PC-3 (cell line): ENCODE data around the gene KCNT2. TPM values are rescaled to one million over a fixed set of nuclear protein-coding genes. Genes with fewer than 3 reads are reported as not detected.

ENCODE experiments used
- ATAC-seq: fragments of 200-7000 bp; cut with Tn5 transposase; 2 replicates; pipeline ENCODE4 v1.9.1; 2020; ENCODE audit warnings: mild to moderate bottlenecking, moderate library complexity
- BruUV-seq: library from RNA; stranded (reverse); fragments of 400-500 nt; replicated peaks from 2 replicates; lab custom pipeline; 2021; lab: Mats Ljungman, UMichigan
- CTCF ChIA-PET: fragments of 300-600 bp; sonication (Branson Sonifier 250); formaldehyde crosslinking; loops from one replicate; lab custom pipeline; 2022; ENCODE audit warnings: antibody characterized with exemption; lab: Charles Lee
- POLR2A ChIA-PET: fragments of 300-600 bp; sonication (Branson Sonifier 250); formaldehyde crosslinking; loops from one replicate; lab custom pipeline; 2022; ENCODE audit warnings: antibody characterized with exemption; ENCODE audit not compliant: unreplicated experiment; lab: Charles Lee
- DNase-seq: peaks from one replicate; pipeline ENCODE4 v3.0.0-alpha.2; 2015
- H2AFZ ChIP-seq: fragments of 300-600 bp; sonication (generic); 2 replicates; pipeline ENCODE4 v1.6.0; 2016; ENCODE audit warnings: antibody characterized with exemption, low read length
- H3F3A ChIP-seq: fragments of 300-600 bp; sonication (generic); one replicate; pipeline ENCODE4 v1.6.0; 2017; ENCODE audit warnings: antibody characterized with exemption, low read length, control low read depth, mild to moderate bottlenecking; ENCODE audit not compliant: unreplicated experiment
- H3K27ac ChIP-seq: fragments of 300-600 bp; sonication (generic); 2 replicates; pipeline ENCODE4 v1.5.1; 2016; ENCODE audit warnings: mild to moderate bottlenecking, low read length
- H3K27me3 ChIP-seq: fragments of 300-600 bp; sonication (generic); 2 replicates; pipeline ENCODE4 v1.6.1; 2016; ENCODE audit warnings: low read length, mixed read lengths
- H3K36me3 ChIP-seq: fragments of 300-600 bp; sonication (generic); 2 replicates; pipeline ENCODE4 v1.6.1; 2016; ENCODE audit warnings: low read depth, mixed run types, low read length, mixed read lengths
- H3K4me1 ChIP-seq: fragments of 300-600 bp; sonication (generic); 2 replicates; pipeline ENCODE4 v1.5.1; 2016; ENCODE audit warnings: low read length; ENCODE audit not compliant: insufficient read depth
- H3K4me2 ChIP-seq: fragments of 300-600 bp; sonication (generic); 2 replicates; pipeline ENCODE4 v1.6.0; 2016; ENCODE audit warnings: low read length
- H3K4me3 ChIP-seq: fragments of 300-600 bp; sonication (generic); 2 replicates; pipeline ENCODE4 v1.5.1; 2016; ENCODE audit warnings: mild to moderate bottlenecking, low read length, mixed read lengths
- H3K79me2 ChIP-seq: fragments of 300-600 bp; sonication (generic); 2 replicates; pipeline ENCODE4 v1.6.1; 2017; ENCODE audit warnings: low read length, mixed read lengths
- H3K9ac ChIP-seq: fragments of 300-600 bp; sonication (generic); 2 replicates; pipeline ENCODE4 v1.6.0; 2016; ENCODE audit warnings: mild to moderate bottlenecking, low read length
- H3K9me2 ChIP-seq: fragments of 300-600 bp; sonication (generic); replicated peaks from 2 replicates; pipeline ENCODE4 v1.6.1; 2016; ENCODE audit warnings: mixed run types, low read length, mixed read lengths
- H3K9me3 ChIP-seq: fragments of 300-600 bp; sonication (generic); 2 replicates; pipeline ENCODE4 v1.6.1; 2016; ENCODE audit warnings: low read length, mixed read lengths
- H4K20me1 ChIP-seq: fragments of 300-600 bp; sonication (generic); 2 replicates; pipeline ENCODE4 v1.6.1; 2016; ENCODE audit warnings: low read length, mixed read lengths
- CTCF ChIP-seq: fragments of 300-600 bp; sonication (generic); conservative IDR thresholded peaks from 2 replicates; pipeline ENCODE4 v1.5.1; 2017; ENCODE audit warnings: antibody characterized with exemption, low read depth, mild to moderate bottlenecking, low read length
- EZH2 ChIP-seq: fragments of 300-600 bp; sonication (generic); IDR thresholded peaks from one replicate; pipeline ENCODE4 v1.6.1; 2017; ENCODE audit warnings: antibody characterized with exemption, mild to moderate bottlenecking, low read length; ENCODE audit not compliant: unreplicated experiment
- EZH2phosphoT487 ChIP-seq: fragments of 300-600 bp; sonication (generic); IDR thresholded peaks from 2 replicates; pipeline ENCODE4 v1.6.1; 2018; ENCODE audit warnings: mild to moderate bottlenecking, antibody characterized with exemption, low read length, borderline replicate concordance
- intact Hi-C: fragments of 100-400 bp; cut with micrococcal nuclease; formaldehyde crosslinking; loops from 2 replicates; pipeline ENCODE4 v1.9.0; 2023
- total RNA-seq: library from RNA; depleted of rRNA; stranded (reverse); fragments of >200 nt; gene quantifications from 2 replicates; pipeline ENCODE4 v1.2.3, GENCODE V29; 2014

Gene KCNT2
- total RNA-seq, 1 experiment from 2014 or later = 0.26 TPM

GRCh38 chr1:196407358-196408051 is 200.7 kb downstream of the KCNT2 start:
- ATAC-seq (no peak), DNase-seq (no peak)
- Histone ChIP-seq H3K9me2 (no peaks in the 10 kb centered on the region), H3K9ac (no peak overlapping the region), H2AFZ (no peak overlapping the region), H3K4me1 (no peaks in the 10 kb centered on the region), H3K4me3 (no peak overlapping the region), H4K20me1 (no peaks in the 10 kb centered on the region), H3K9me3 (no peaks in the 10 kb centered on the region), H3K79me2 (no peaks in the 10 kb centered on the region), H3K27me3 (no peaks in the 10 kb centered on the region), H3K36me3 (no peaks in the 10 kb centered on the region), H3F3A (no peaks in the 10 kb centered on the region), H3K27ac (no peak overlapping the region), H3K4me2 (no peak overlapping the region)
- TF ChIP-seq CTCF (no peak), EZH2 (no peak), EZH2phosphoT487 (no peak)
- POLR2A ChIA-PET = no interaction called here
- intact Hi-C loops = loop anchor here (10.0 kb wide), 1 partner anchor 147 kb away; no protein-coding TSS in a partner anchor
- BruUV-seq = no TSS peak
- CTCF ChIA-PET = no interaction called here

GRCh38 chr1:196405839-196406238 is 202.4 kb downstream of the KCNT2 start:
- CTCF ChIA-PET = no interaction called here
- no peak overlapping the region for H3K9ac ChIP-seq
- no peak for ATAC-seq
- no peak for TF ChIP-seq EZH2
- no peak for TF ChIP-seq EZH2phosphoT487
- no peak for TF ChIP-seq CTCF
- intact Hi-C loops = loop anchor here (10.0 kb wide), 1 partner anchor 149 kb away; no protein-coding TSS in a partner anchor
- H3K9me3 ChIP-seq = no peaks in the 10 kb centered on the region
- POLR2A ChIA-PET = no interaction called here
- no peak for DNase-seq
- no peak overlapping the region for H3K4me3 ChIP-seq
- H2AFZ ChIP-seq = no peak overlapping the region
- no peaks in the 10 kb centered on the region for H3K27me3 ChIP-seq
- H3F3A ChIP-seq = no peaks in the 10 kb centered on the region
- BruUV-seq = no TSS peak
- H3K27ac ChIP-seq = no peak overlapping the region
- H4K20me1 ChIP-seq = no peaks in the 10 kb centered on the region
- no peaks in the 10 kb centered on the region for H3K79me2 ChIP-seq
- no peak overlapping the region for H3K4me2 ChIP-seq
- H3K36me3 ChIP-seq = no peaks in the 10 kb centered on the region
- no peaks in the 10 kb centered on the region for H3K9me2 ChIP-seq
- 0 out of 2 replicates have a peak, but pooled peaks cover 3% of the 10 kb centered on the region for H3K4me1 ChIP-seq
